GM12878 (cell line): Measurements from ENCODE around the gene CTSK. TPM values are rescaled to one million over a fixed set of nuclear protein-coding genes. Genes with fewer than 3 reads are reported as not detected.

Source experiments
- BCL11A ChIP-seq: IDR thresholded peaks from 2 replicates; pipeline ENCODE4 v1.6.1; 2011; ENCODE audit warnings: low read depth, low read length
- BRCA1 ChIP-seq: IDR thresholded peaks from 2 replicates; pipeline ENCODE4 v1.6.1; 2011; ENCODE audit warnings: low read depth, low read length, improper control_type of control experiment
- EP300 ChIP-seq, 2 experiments: fragments of 150-350 bp in 1 of 2; IDR thresholded peaks; 2 replicates each; pipeline ENCODE4 v1.6.1; 2011 to 2012; ENCODE audit warnings: low read depth in 2 of 2, low read length in 2 of 2, borderline replicate concordance in 1 of 2, improper control_type of control experiment in 1 of 2, inconsistent platforms in 1 of 2; ENCODE audit not compliant: control insufficient read depth in 1 of 2
- IKZF2 ChIP-seq, 2 experiments: fragments of 450-650 bp; IDR thresholded peaks; 2 replicates each; pipeline ENCODE4 v1.6.1; 2017; ENCODE audit warnings: mild to moderate bottlenecking in 2 of 2, moderate library complexity in 2 of 2
- MTA2 ChIP-seq: fragments of 450-650 bp; IDR thresholded peaks from 2 replicates; pipeline ENCODE4 v1.6.1; 2016; ENCODE audit warnings: low read depth, mild to moderate bottlenecking, moderate library complexity
- NR2F1 ChIP-seq: fragments of 450-650 bp; conservative IDR thresholded peaks from 2 replicates; pipeline ENCODE4 v1.6.1; 2017; ENCODE audit warnings: mild to moderate bottlenecking
- RAD51 ChIP-seq: fragments of 450-650 bp; IDR thresholded peaks from 2 replicates; pipeline ENCODE4 v1.6.1; 2016; ENCODE audit warnings: moderate library complexity, mild to moderate bottlenecking, inconsistent platforms
- polyA plus RNA-seq, 11 experiments: library from polyadenylated mRNA; depleted of rRNA in 4 of 11; unstranded in 6 of 11; stranded (reverse) in 5 of 11; fragments of >200 nt; fragmentation: Nextera tagmentation in 4 of 11; fragmentation: Illumina TruSeq in 1 of 11; extraction: Ambion mirVana in 4 of 11; extraction: Trizol in 1 of 11; gene quantifications; 1 replicate in 1 of 11; 2 replicates in 10 of 11; pipeline versions ENCODE4 v1.2.1 to v1.2.3, GENCODE V29; 2011 to 2016; ENCODE audit warnings: inconsistent platforms in 2 of 11, missing spikeins in 2 of 11, low read depth in 1 of 11
- total RNA-seq, 4 experiments: library from RNA; depleted of rRNA in 3 of 4; stranded (reverse); fragments of >200 nt in 3 of 4; fragmentation: Illumina TruSeq in 1 of 4; extraction: Trizol in 1 of 4; gene quantifications; 2 replicates each; pipeline versions ENCODE4 v1.2.1 to v1.2.3, GENCODE V29; 2013 to 2021
- TF ChIP-seq, protein P1 (sequence below): IDR thresholded peaks from 2 replicates; pipeline ENCODE4 v1.6.1; 2012; ENCODE audit warnings: improper control_type of control experiment, low read depth, low read length; ENCODE audit not compliant: insufficient replicate concordance
- TF ChIP-seq, protein P2 (sequence below): fragments of 450-650 bp; IDR thresholded peaks from 2 replicates; pipeline ENCODE4 v1.6.1; 2017; ENCODE audit warnings: mild to moderate bottlenecking, low read depth, inconsistent platforms; ENCODE audit not compliant: poor library complexity, severe bottlenecking
- TF ChIP-seq, protein P3 (sequence below): fragments of 450-650 bp; IDR thresholded peaks from 2 replicates; pipeline ENCODE4 v1.6.1; 2016; ENCODE audit warnings: mild to moderate bottlenecking
- TF ChIP-seq, protein P4 (sequence below): fragments of 450-650 bp; IDR thresholded peaks from 2 replicates; pipeline ENCODE4 v1.6.1; 2017; ENCODE audit warnings: mild to moderate bottlenecking, moderate library complexity

CTSK gene
- total and polyA plus RNA-seq, 10 of the 15 experiments (the other 5 are each of a cell fraction or from before 2014, with no cell fraction given): 0.40 to 3.1 (median 0.83) TPM

DNA sequence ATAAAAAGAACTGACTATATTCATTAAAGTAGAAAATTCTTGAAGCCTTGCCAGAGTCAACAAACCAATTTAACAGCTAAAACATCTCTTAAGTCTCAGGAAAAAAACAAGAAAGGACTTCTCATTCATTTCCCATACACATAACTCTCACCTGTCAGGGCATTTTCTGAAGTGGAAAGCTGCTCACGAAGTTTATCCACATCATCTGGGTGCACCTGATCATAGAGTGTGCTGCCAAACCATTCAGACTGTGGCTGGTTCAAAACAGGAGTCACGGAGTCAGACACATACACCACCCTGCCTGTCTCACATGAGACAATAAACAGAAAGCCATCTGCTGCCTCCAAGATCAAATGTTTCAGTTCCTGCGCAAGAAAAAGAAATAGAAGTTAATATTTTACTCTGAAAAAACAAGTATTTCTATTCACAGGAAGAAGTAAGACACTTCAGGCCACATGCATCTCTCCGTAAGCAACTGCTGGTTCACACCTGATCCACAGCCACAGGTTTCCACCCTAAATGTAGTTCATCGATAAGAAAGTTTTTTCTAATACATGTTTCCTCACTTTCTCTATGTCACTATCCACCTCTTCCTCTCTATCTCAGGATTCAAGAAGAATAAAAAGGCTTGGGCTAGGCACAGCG, 28.2 kb upstream of the CTSK start (continued):
- TF ChIP-seq, protein P1, sequence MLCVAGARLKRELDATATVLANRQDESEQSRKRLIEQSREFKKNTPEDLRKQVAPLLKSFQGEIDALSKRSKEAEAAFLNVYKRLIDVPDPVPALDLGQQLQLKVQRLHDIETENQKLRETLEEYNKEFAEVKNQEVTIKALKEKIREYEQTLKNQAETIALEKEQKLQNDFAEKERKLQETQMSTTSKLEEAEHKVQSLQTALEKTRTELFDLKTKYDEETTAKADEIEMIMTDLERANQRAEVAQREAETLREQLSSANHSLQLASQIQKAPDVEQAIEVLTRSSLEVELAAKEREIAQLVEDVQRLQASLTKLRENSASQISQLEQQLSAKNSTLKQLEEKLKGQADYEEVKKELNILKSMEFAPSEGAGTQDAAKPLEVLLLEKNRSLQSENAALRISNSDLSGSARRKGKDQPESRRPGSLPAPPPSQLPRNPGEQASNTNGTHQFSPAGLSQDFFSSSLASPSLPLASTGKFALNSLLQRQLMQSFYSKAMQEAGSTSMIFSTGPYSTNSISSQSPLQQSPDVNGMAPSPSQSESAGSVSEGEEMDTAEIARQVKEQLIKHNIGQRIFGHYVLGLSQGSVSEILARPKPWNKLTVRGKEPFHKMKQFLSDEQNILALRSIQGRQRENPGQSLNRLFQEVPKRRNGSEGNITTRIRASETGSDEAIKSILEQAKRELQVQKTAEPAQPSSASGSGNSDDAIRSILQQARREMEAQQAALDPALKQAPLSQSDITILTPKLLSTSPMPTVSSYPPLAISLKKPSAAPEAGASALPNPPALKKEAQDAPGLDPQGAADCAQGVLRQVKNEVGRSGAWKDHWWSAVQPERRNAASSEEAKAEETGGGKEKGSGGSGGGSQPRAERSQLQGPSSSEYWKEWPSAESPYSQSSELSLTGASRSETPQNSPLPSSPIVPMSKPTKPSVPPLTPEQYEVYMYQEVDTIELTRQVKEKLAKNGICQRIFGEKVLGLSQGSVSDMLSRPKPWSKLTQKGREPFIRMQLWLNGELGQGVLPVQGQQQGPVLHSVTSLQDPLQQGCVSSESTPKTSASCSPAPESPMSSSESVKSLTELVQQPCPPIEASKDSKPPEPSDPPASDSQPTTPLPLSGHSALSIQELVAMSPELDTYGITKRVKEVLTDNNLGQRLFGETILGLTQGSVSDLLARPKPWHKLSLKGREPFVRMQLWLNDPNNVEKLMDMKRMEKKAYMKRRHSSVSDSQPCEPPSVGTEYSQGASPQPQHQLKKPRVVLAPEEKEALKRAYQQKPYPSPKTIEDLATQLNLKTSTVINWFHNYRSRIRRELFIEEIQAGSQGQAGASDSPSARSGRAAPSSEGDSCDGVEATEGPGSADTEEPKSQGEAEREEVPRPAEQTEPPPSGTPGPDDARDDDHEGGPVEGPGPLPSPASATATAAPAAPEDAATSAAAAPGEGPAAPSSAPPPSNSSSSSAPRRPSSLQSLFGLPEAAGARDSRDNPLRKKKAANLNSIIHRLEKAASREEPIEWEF: no peak
- TF ChIP-seq NR2F1 (no peak), BCL11A (no peak), MTA2 (0 out of 2 replicates have a peak, but pooled peaks have one; percentile 17), BRCA1 (no peak), EP300 (IDR thresholded peaks at IDR 0.05; ENCODE audit: borderline replicate concordance in 1 of 2, control insufficient read depth in 1 of 2, low read depth in 2 of 2, low read length in 2 of 2) (peak in 1 of 2 experiments; percentile 38; a peak in 1 of 4 replicates), IKZF2 (IDR thresholded peaks at IDR 0.05) (peak in 1 of 2 experiments; percentile 26; a peak in 1 of 4 replicates), RAD51 (0 out of 2 replicates have a peak, but pooled peaks have one; percentile 11)
- TF ChIP-seq, protein P2, sequence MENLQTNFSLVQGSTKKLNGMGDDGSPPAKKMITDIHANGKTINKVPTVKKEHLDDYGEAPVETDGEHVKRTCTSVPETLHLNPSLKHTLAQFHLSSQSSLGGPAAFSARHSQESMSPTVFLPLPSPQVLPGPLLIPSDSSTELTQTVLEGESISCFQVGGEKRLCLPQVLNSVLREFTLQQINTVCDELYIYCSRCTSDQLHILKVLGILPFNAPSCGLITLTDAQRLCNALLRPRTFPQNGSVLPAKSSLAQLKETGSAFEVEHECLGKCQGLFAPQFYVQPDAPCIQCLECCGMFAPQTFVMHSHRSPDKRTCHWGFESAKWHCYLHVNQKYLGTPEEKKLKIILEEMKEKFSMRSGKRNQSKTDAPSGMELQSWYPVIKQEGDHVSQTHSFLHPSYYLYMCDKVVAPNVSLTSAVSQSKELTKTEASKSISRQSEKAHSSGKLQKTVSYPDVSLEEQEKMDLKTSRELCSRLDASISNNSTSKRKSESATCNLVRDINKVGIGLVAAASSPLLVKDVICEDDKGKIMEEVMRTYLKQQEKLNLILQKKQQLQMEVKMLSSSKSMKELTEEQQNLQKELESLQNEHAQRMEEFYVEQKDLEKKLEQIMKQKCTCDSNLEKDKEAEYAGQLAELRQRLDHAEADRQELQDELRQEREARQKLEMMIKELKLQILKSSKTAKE: peak; percentile 32
- TF ChIP-seq, protein P3, sequence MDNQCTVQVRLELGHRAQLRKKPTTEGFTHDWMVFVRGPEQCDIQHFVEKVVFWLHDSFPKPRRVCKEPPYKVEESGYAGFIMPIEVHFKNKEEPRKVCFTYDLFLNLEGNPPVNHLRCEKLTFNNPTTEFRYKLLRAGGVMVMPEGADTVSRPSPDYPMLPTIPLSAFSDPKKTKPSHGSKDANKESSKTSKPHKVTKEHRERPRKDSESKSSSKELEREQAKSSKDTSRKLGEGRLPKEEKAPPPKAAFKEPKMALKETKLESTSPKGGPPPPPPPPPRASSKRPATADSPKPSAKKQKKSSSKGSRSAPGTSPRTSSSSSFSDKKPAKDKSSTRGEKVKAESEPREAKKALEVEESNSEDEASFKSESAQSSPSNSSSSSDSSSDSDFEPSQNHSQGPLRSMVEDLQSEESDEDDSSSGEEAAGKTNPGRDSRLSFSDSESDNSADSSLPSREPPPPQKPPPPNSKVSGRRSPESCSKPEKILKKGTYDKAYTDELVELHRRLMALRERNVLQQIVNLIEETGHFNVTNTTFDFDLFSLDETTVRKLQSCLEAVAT: peak; percentile 52; the same call in 1 of the 2 replicates
- TF ChIP-seq, protein P4, sequence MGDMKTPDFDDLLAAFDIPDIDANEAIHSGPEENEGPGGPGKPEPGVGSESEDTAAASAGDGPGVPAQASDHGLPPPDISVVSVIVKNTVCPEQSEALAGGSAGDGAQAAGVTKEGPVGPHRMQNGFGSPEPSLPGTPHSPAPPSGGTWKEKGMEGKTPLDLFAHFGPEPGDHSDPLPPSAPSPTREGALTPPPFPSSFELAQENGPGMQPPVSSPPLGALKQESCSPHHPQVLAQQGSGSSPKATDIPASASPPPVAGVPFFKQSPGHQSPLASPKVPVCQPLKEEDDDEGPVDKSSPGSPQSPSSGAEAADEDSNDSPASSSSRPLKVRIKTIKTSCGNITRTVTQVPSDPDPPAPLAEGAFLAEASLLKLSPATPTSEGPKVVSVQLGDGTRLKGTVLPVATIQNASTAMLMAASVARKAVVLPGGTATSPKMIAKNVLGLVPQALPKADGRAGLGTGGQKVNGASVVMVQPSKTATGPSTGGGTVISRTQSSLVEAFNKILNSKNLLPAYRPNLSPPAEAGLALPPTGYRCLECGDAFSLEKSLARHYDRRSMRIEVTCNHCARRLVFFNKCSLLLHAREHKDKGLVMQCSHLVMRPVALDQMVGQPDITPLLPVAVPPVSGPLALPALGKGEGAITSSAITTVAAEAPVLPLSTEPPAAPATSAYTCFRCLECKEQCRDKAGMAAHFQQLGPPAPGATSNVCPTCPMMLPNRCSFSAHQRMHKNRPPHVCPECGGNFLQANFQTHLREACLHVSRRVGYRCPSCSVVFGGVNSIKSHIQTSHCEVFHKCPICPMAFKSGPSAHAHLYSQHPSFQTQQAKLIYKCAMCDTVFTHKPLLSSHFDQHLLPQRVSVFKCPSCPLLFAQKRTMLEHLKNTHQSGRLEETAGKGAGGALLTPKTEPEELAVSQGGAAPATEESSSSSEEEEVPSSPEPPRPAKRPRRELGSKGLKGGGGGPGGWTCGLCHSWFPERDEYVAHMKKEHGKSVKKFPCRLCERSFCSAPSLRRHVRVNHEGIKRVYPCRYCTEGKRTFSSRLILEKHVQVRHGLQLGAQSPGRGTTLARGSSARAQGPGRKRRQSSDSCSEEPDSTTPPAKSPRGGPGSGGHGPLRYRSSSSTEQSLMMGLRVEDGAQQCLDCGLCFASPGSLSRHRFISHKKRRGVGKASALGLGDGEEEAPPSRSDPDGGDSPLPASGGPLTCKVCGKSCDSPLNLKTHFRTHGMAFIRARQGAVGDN: peak; percentile 83
